DOHH2 (cell line): ENCODE results near the gene SKAP1.

Experiments used
- H3F3A ChIP-seq: fragments of 200-600 bp; sonication (generic), shearing (Covaris generic); 2 replicates; pipeline ENCODE4 v1.6.0; 2016; ENCODE audit warnings: antibody characterized with exemption, mild to moderate bottlenecking; ENCODE audit not compliant: control insufficient read depth, insufficient read depth
- H3K27ac ChIP-seq: fragments of 200-600 bp; sonication (generic); 2 replicates; pipeline ENCODE4 v1.5.1; 2014; ENCODE audit warnings: low read depth, mild to moderate bottlenecking, low read length, moderate library complexity
- H3K27me3 ChIP-seq: fragments of 200-600 bp; sonication (generic); 2 replicates; pipeline ENCODE4 v1.6.1; 2014; ENCODE audit warnings: mild to moderate bottlenecking, low read length, mixed read lengths; ENCODE audit not compliant: control insufficient read depth
- H3K36me3 ChIP-seq: fragments of 200-600 bp; sonication (generic); 2 replicates; pipeline ENCODE4 v1.6.1; 2014; ENCODE audit warnings: mild to moderate bottlenecking, low read length, moderate library complexity, mixed read lengths; ENCODE audit not compliant: control insufficient read depth
- H3K4me1 ChIP-seq: fragments of 200-600 bp; sonication (generic); 2 replicates; pipeline ENCODE4 v1.6.1; 2014; ENCODE audit warnings: mild to moderate bottlenecking, low read length, mixed read lengths; ENCODE audit not compliant: control insufficient read depth
- H3K4me2 ChIP-seq: fragments of 200-600 bp; sonication (generic); 2 replicates; pipeline ENCODE4 v1.6.0; 2014; ENCODE audit warnings: mild to moderate bottlenecking, low read length, moderate library complexity
- H3K4me3 ChIP-seq: fragments of 200-600 bp; sonication (generic); 2 replicates; pipeline ENCODE4 v1.5.1; 2014; ENCODE audit warnings: mild to moderate bottlenecking, low read length, mixed read lengths
- H3K79me2 ChIP-seq: fragments of 200-600 bp; sonication (generic); 2 replicates; pipeline ENCODE4 v1.6.1; 2014; ENCODE audit warnings: mild to moderate bottlenecking, low read length, mixed read lengths; ENCODE audit not compliant: control insufficient read depth
- H3K9me2 ChIP-seq: fragments of 200-600 bp; sonication (generic); replicated peaks from 2 replicates; pipeline ENCODE4 v1.6.1; 2014; ENCODE audit warnings: mild to moderate bottlenecking, low read length, mixed read lengths; ENCODE audit not compliant: control insufficient read depth
- H3K9me3 ChIP-seq: fragments of 200-600 bp; sonication (generic); 2 replicates; pipeline ENCODE4 v1.6.1; 2014; ENCODE audit warnings: antibody characterized with exemption, low read length, mixed read lengths; ENCODE audit not compliant: control insufficient read depth, insufficient read depth
- H4K20me1 ChIP-seq: fragments of 200-600 bp; sonication (generic); 2 replicates; pipeline ENCODE4 v1.6.0; 2014; ENCODE audit warnings: low read depth, mild to moderate bottlenecking, antibody characterized with exemption, low read length, moderate library complexity; ENCODE audit not compliant: control insufficient read depth, insufficient read depth
- CTCF ChIP-seq: fragments of 200-600 bp; sonication (generic); IDR thresholded peaks from one replicate; pipeline ENCODE4 v1.5.1; 2014; ENCODE audit warnings: antibody characterized with exemption, mild to moderate bottlenecking, low read depth, low read length; ENCODE audit not compliant: poor library complexity, severe bottlenecking
- EZH2phosphoT487 ChIP-seq: fragments of 200-600 bp; sonication (generic); IDR thresholded peaks from 2 replicates; pipeline ENCODE4 v1.6.1; 2017; ENCODE audit warnings: borderline replicate concordance, mild to moderate bottlenecking, antibody characterized with exemption, low read length, moderate library complexity, mixed read lengths

The SKAP1 gene

GRCh38 chr17:48137656-48138055 is 292.4 kb downstream of the SKAP1 start:
- H3K4me3 ChIP-seq: no peak overlapping the region
- H3K79me2 ChIP-seq: no peaks in the 10 kb centered on the region

GRCh38 chr17:48134912-48135480 is 295.0 kb downstream of the SKAP1 start:
- Histone ChIP-seq H3K79me2 (no peaks in the 10 kb centered on the region), H3K27me3 (peaks cover 6% of the 10 kb centered on the region), H3K36me3 (no peaks in the 10 kb centered on the region), H3K4me3 (no peak overlapping the region), H3K9me2 (no peaks in the 10 kb centered on the region), H3K4me1 (0 out of 2 replicates have a peak, but pooled peaks cover 4% of the 10 kb centered on the region), H4K20me1 (no peaks in the 10 kb centered on the region), H3K4me2 (no peak overlapping the region), H3F3A (no peaks in the 10 kb centered on the region), H3K9me3 (no peaks in the 10 kb centered on the region), H3K27ac (no peak overlapping the region)
- peak; percentile 45 for TF ChIP-seq CTCF
- TF ChIP-seq EZH2phosphoT487: no peak

More at GRCh38 chr17:48137656-48138055, 292.4 kb downstream of the SKAP1 start:
- Histone ChIP-seq H3F3A (no peaks in the 10 kb centered on the region), H3K9me3 (no peaks in the 10 kb centered on the region), H3K36me3 (no peaks in the 10 kb centered on the region), H3K9me2 (no peaks in the 10 kb centered on the region), H3K4me1 (peaks cover 4% of the 10 kb centered on the region; the same call in 1 of the 2 replicates), H4K20me1 (no peaks in the 10 kb centered on the region), H3K4me2 (no peak overlapping the region), H3K27me3 (peaks cover 14% of the 10 kb centered on the region), H3K27ac (no peak overlapping the region)
- TF ChIP-seq EZH2phosphoT487: no peak

- Histone ChIP-seq H3K4me1 (no peaks in the 10 kb centered on the region), H3K79me2 (no peaks in the 10 kb centered on the region), H3K4me3 (no peak overlapping the region), H3K9me3 (no peaks in the 10 kb centered on the region), H3F3A (no peaks in the 10 kb centered on the region), H3K27me3 (no peaks in the 10 kb centered on the region), H3K4me2 (no peak overlapping the region), H4K20me1 (no peaks in the 10 kb centered on the region), H3K27ac (no peak overlapping the region), H3K36me3 (no peaks in the 10 kb centered on the region), H3K9me2 (no peaks in the 10 kb centered on the region)
- TF ChIP-seq CTCF (no peak), EZH2phosphoT487 (no peak)
These were observed 297.6 kb downstream of the SKAP1 start for GRCh38 chr17:48132385-48132784.

- Histone ChIP-seq H3K4me2 (no peak overlapping the region), H4K20me1 (no peaks in the 10 kb centered on the region)
These were observed 298.7 kb downstream of the SKAP1 start for GRCh38 chr17:48131216-48131824.

More at GRCh38 chr17:48131216-48131824, 298.7 kb downstream of the SKAP1 start:
- no peaks in the 10 kb centered on the region for H3K36me3 ChIP-seq
- H3K27me3 ChIP-seq: no peaks in the 10 kb centered on the region
- TF ChIP-seq CTCF (peak; percentile 76), EZH2phosphoT487 (no peak)
- H3F3A ChIP-seq: no peaks in the 10 kb centered on the region
- no peaks in the 10 kb centered on the region for H3K4me1 ChIP-seq
- H3K9me3 ChIP-seq: no peaks in the 10 kb centered on the region
- H3K79me2 ChIP-seq: no peaks in the 10 kb centered on the region
- H3K4me3 ChIP-seq: no peak overlapping the region
- H3K9me2 ChIP-seq: no peaks in the 10 kb centered on the region
- no peak overlapping the region for H3K27ac ChIP-seq
